Retina (tissue), 1 donor: ENCODE results near the gene ST8SIA1.
A peak's percentile ranks its signal among the peaks of the same experiment; 100 is the strongest.

Experiments
- DNase-seq: peaks from one replicate; pipeline ENCODE4 v3.0.0-alpha.2; 2016

The ST8SIA1 gene

GRCh38 chr12:22276867-22277266 lies 57.6 kb downstream of the ST8SIA1 start:
- no peak for DNase-seq

- no peak for DNase-seq
Measured at GRCh38 chr12:22276313-22276712, 58.2 kb downstream of the ST8SIA1 start.

GRCh38 chr12:22275843-22276242 lies 58.7 kb downstream of the ST8SIA1 start:
- DNase-seq, result no peak

DNA sequence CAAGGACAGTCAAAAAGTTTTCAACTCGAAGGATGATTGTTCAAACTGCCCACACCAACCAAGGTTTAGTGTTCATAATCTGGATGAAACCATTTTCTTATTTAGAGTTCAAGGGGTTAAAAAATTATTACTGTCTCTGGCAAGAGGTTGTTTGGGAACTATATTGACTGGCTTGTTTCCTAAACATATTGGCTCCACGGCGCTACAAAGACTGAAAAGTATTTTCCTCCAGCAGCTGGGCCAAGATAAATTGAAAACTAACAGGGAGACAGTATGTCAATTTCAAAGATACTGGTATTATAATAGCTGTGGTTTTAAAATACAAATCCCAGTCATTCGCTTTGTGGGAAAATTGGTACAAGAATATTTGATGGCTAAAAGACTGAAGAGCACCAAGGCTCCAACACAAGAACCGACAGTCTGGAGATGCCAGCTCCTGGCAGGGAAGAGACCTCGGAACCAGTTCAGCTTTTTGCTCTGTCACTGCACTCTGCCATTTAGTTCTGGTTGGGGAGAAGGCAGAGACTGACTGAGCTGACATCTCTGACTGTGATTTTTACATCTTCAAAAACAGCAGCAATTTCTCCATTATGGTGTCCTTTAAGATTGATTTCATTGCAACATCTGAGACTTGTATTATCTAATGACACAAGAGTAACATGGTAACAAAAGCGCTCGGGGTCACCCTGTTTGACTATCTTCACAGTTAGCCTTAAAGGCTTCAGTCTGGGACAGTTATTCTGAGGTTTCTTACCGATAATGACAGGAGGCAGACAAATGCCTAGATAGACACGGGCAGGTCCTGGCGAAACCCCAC lies 62.0 kb downstream of the ST8SIA1 start:
- no peak for DNase-seq

DNA sequence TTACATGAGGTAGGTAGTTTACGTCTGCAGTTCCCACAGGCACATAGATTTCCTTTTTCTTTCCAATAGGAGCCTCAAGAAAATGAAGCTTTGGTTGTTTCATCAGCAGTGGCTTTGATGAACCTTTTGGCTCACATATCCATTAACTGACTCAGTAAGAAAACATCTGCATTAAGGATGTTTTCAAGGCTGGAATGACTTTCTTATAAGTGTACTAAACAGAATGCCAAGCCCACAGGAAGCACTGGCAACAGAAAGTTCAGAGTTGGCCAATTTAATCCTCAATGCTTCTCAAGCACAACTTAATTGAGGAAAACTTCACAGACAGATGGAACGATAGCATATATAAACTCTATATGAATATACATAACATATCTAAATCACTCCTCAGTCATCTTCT lies 63.5 kb downstream of the ST8SIA1 start:
- DNase-seq, result no peak

DNA sequence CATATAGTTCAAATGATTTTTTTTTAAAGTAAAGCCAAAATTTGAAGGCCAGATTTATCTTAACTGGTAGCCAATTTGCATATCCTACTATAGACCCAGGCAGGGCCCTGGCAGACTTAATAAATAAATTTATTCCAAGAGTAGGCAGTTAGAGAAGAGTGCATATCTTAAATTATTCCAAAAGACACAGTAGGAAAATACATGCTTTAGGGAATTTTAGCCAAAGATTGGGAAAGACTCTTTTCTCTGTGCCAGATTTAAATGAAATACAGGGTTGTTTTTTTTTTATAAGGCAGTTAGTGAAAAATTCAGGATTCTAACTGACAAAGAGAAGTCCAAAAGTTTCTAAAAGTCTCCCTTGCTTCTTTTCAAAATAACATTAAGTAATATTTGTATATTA lies 65.5 kb downstream of the ST8SIA1 start:
- DNase-seq, result no peak

GRCh38 chr12:22268406-22268805 lies 66.1 kb downstream of the ST8SIA1 start:
- no peak for DNase-seq

DNA sequence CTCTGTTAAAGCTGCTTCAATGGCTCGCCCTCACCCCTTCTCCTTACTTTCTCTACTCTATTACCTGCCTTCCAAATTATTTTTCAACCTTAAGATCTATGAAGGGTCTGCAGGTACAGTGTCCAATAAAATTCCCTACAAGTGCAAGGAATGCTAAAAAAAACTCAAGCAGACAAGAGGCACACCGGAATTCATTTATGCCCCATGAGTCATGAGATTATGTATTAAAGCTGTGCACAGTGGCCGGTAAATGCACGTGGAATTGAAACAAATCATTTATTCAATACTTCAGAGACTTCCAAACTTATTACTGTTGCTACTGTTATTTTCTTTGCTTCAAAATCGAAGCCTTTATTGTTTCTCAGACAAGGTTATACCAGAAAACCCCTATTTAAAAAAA lies 68.4 kb downstream of the ST8SIA1 start:
- DNase-seq, result no peak

- no peak for DNase-seq
Measured at GRCh38 chr12:22264380-22264779, 70.1 kb downstream of the ST8SIA1 start.

GRCh38 chr12:22262309-22262708 lies 72.2 kb downstream of the ST8SIA1 start:
- DNase-seq, result peak; percentile 55

DNA sequence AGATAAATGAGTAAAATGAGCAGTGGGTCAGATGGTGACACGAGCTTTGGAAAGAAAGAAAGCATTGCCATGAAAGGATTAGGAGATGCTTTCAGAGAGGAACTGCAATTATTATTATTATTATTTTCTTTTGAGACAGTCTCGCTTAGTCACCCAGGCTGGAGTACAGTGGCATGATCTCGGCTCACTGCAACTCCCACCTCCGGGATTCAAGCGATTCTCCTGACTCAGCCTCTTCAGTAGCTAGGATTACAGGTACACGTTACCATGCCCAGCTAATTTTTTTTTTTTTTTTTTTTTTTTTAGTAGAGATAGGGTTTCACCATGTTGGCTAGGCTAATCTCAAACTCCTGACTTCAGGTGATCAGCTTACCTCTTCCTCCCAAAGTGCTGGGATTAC lies 77.4 kb downstream of the ST8SIA1 start:
- no peak for DNase-seq

DNA sequence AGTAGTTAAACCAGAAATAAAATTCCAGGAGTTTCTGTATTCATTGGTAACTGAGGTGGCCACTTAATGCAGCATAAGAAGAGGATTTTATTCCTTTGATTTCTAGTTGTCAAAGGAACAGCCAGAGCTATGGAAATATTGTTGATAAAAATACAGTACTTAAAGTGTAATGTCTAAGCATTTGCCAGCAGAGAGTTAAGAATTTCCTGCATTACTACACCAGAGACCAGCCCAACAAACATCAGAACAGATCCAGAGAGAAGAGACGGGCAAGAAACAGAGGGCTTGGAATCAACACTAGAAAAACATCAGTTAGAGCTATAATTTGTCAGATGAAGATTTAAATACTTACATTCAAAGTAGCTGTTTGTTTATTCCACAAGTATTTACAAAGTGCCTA lies 77.9 kb downstream of the ST8SIA1 start:
- DNase-seq, result no peak

GRCh38 chr12:22256041-22256441 lies 78.5 kb downstream of the ST8SIA1 start:
- DNase-seq, result peak; percentile 42

GRCh38 chr12:22255097-22255496 lies 79.4 kb downstream of the ST8SIA1 start:
- peak; percentile 89 for DNase-seq

- no peak for DNase-seq
Measured at GRCh38 chr12:22254478-22254877, 80.0 kb downstream of the ST8SIA1 start.

GRCh38 chr12:22252057-22252456 lies 82.5 kb downstream of the ST8SIA1 start:
- DNase-seq, result no peak

DNA sequence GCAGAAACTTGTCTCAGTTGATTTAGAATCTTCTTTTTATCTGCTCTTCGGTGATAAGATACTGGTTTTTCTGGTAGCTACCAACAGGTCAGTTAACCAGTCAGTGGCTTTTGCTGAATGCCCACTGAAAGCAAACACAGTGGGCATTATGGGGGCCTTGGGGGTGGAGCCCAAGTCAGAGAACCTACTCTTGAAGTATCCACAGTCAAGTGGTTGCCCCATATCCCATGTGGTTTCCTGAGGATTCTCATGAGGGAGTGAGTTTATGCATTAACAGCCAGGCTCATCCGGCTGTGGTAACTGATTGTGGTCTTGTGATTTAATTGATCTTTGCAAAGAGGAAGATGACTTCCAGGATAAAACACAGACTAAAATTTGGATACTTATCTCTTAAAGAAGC lies 83.7 kb downstream of the ST8SIA1 start:
- no peak for DNase-seq

DNA sequence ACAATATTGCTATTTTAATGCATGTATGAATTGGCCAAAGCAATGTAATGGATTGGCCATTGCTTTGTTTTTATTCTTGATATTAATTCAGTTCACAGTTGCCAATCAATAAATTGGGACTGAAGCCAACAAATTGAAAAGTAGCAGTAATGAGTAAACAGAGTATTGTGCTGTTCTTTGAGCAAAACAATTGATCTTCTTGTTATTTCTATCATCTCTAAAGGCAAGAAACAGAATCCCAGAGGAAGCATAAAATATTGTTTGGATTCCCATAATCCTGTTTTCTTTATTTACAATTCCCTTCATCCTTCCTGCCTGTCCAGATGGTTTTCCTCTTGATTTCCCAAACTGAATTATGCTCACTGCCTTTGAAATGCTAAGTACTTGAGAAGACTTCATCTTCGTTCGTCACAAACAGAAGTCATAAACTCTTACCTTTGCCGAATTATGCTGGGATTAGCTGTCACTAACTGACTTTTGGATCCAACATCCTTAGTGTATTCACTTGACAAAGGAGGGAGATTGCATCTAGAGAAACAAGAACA lies 85.9 kb downstream of the ST8SIA1 start:
- DNase-seq, result no peak

DNA sequence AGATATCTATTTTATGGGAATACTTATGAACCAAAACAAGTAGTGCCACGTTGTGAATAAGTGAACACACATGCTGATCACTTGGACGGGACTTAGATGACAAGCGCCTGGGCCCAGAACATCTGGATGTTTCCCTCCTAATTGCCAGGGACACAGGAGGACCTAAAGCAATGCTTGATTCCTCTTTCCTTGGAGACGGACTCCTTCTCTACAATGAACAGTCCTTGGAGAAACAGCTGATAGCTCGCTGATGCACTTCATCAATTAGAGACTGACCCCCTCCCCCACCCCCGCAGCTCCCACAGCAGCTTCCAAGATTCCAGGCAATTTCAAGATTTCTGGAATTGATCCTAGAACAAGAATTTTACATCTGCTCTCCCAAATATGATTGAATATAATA lies 86.4 kb downstream of the ST8SIA1 start:
- DNase-seq, result no peak

DNA sequence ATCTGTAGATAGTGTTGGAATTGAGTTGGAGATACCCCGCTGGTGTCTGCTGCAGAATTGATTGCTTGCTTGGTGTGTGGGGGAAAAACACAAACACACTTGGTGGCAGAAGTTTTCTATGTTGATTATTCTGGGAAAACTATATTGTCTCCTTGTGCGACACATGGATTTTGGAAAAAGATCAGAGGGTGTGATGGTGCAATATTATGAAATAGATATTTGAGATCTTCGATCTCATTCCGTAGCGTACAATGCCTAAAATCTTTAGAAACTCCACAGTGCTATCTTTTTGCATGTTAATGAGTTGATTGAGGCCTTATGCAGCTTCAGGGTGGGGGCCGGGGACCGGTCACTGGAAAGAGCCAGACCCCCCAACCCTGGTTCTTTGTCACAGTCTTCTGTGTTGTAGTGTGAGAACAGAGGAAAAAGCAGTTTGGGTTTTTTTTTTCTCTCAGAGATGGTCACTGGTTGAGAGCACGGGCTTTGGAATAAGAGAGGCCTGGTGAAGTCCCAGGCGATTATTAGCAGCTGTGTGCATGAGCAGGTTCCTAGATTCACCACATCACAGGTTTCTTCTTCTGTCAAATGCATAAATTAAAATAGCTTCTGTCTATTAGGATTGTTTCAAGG lies 88.2 kb downstream of the ST8SIA1 start:
- DNase-seq, result no peak

DNA sequence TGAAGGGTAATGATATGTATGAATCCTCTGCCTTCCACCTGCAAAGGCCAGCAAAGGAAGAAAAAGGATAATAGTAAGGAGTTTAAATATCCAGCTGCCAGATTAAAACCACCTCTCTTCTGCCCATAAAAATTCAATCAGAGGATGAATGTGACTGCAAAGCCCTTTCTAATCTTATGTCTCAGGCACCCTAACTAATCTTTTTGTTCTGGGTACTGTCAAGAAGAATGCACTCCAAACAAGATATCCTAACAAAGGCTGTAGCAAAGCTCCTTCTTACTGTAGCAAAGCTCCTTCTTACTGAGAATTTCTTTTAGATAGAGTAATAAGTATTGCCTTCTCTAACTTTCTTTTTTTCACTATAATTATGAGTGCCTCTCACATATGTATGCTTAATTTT lies 91.8 kb downstream of the ST8SIA1 start:
- no peak for DNase-seq

GRCh38 chr12:22238211-22238610 lies 96.3 kb downstream of the ST8SIA1 start:
- no peak for DNase-seq

- DNase-seq, result no peak
Measured at GRCh38 chr12:22234561-22234960, 99.9 kb downstream of the ST8SIA1 start.

- no peak for DNase-seq
Measured at GRCh38 chr12:22231836-22232235, 102.7 kb downstream of the ST8SIA1 start.
